Testis (tissue), 3 donors: ENCODE measurements around the gene CPNE1. TPM values are rescaled to one million over a fixed set of nuclear protein-coding genes. Genes with fewer than 3 reads are reported as not detected.

Experiments
- DNase-seq: peaks from one replicate; pipeline ENCODE4 v3.0.0-alpha.2; 2019
- H3K27ac ChIP-seq, 2 donors: fragments of 200-600 bp; sonication (generic); one replicate each; pipeline ENCODE4 v1.5.1; 2019
- H3K27me3 ChIP-seq: fragments of 200-600 bp; sonication (generic); one replicate; pipeline ENCODE4 v1.5.1; 2019
- H3K36me3 ChIP-seq: fragments of 200-600 bp; sonication (generic); one replicate; pipeline ENCODE4 v1.5.1; 2017; ENCODE audit warnings: low read depth; ENCODE audit errors: missing control alignments
- H3K4me1 ChIP-seq: fragments of 200-600 bp; sonication (generic); one replicate; pipeline ENCODE4 v1.5.1; 2019
- H3K4me3 ChIP-seq, 2 donors: fragments of 200-600 bp; sonication (generic); one replicate each; pipeline ENCODE4 v1.5.1; 2017 to 2019
- H3K9me3 ChIP-seq: fragments of 200-600 bp; sonication (generic); one replicate; pipeline ENCODE4 v1.5.1; 2017
- CTCF ChIP-seq, 3 experiments: fragments of 450-650 bp in 2 of 3; fragments of 200-600 bp in 1 of 3; sonication (generic) in 1 of 3; IDR thresholded peaks; one replicate each; pipeline ENCODE4 v1.5.1; 2016 to 2019; ENCODE audit warnings: antibody characterized with exemption in 3 of 3, mild to moderate bottlenecking in 2 of 3, moderate library complexity in 1 of 3
- POLR2A ChIP-seq: fragments of 450-650 bp; IDR thresholded peaks from one replicate; pipeline ENCODE4 v1.6.1; 2017; ENCODE audit warnings: antibody characterized with exemption, mild to moderate bottlenecking, moderate library complexity
- WGBS, 2 donors: methylation state at CpG; one replicate each; pipeline ENCODE4 v1.1.5; 2018; 5-methylcytosine and 5-hydroxymethylcytosine counted together
- intact Hi-C: fragments of 100-400 bp; cut with DNase I; formaldehyde crosslinking; loops from one replicate; pipeline ENCODE4 v1.15.1; 2023; ENCODE audit warnings: low total_unique reads
- polyA plus RNA-seq: library from polyadenylated mRNA; stranded (reverse); fragments of 350-450 nt; fragmentation: Illumina TruSeq; extraction: RNeasy Lipid Tissue Mini Kit (QIAGEN cat#74804); gene quantifications from one replicate; pipeline ENCODE4 v1.2.3, GENCODE V29; 2014; ENCODE audit warnings: low read depth, low replicate concordance; ENCODE audit not compliant: insufficient read depth
- total RNA-seq, 2 donors: library from RNA; depleted of rRNA; stranded (reverse); fragments of >200 nt; gene quantifications; one replicate each; pipeline ENCODE4 v1.2.3, GENCODE V29; 2016

The CPNE1 gene
- total and polyA plus RNA-seq, 3 donors from 2014 or later = 60.6 to 105 (median 103) TPM

GRCh38 chr20:35704514-35705261, 40.0 kb upstream of the CPNE1 start:
- intact Hi-C loops = no loop called here
- Histone ChIP-seq H3K4me1 (peaks cover 9% of the 10 kb centered on the region), H3K27me3 (no peaks in the 10 kb centered on the region), H3K4me3 (no peak overlapping the region), H3K9me3 (no peaks in the 10 kb centered on the region), H3K27ac (no peak overlapping the region), H3K36me3 (peaks cover 7% of the 10 kb centered on the region)
- TF ChIP-seq POLR2A = no peak
- no peak for TF ChIP-seq CTCF (IDR thresholded peaks at IDR 0.05)
- WGBS, 2 donors = 71 to 81% methylated on average over 5 of the region's 5 CpGs
- no peak for DNase-seq

GRCh38 chr20:35702824-35703695, 38.4 kb upstream of the CPNE1 start:
- TF ChIP-seq CTCF (IDR thresholded peaks at IDR 0.05) (no peak), POLR2A (no peak)
- Histone ChIP-seq H3K27ac (no peak overlapping the region), H3K4me1 (peaks cover 14% of the 10 kb centered on the region), H3K9me3 (no peaks in the 10 kb centered on the region), H3K4me3 (no peak overlapping the region), H3K27me3 (no peaks in the 10 kb centered on the region), H3K36me3 (peaks cover 7% of the 10 kb centered on the region)
- WGBS, 2 donors = 53 to 57% methylated on average over 4 of the region's 4 CpGs
- intact Hi-C loops = no loop called here
- DNase-seq = no peak

- DNase-seq = no peak
- Histone ChIP-seq H3K4me3 (no peak overlapping the region), H3K36me3 (peaks cover 7% of the 10 kb centered on the region), H3K27me3 (no peaks in the 10 kb centered on the region), H3K27ac (no peak overlapping the region), H3K4me1 (peaks cover 19% of the 10 kb centered on the region), H3K9me3 (no peaks in the 10 kb centered on the region)
- no peak for TF ChIP-seq CTCF (IDR thresholded peaks at IDR 0.05)
- TF ChIP-seq POLR2A = no peak
- intact Hi-C loops = no loop called here
- WGBS, 2 donors = 71 to 72% methylated on average over 12 of the region's 12 CpGs
Observed at GRCh38 chr20:35702051-35702823, 37.5 kb upstream of the CPNE1 start.

- Histone ChIP-seq H3K9me3 (no peaks in the 10 kb centered on the region), H3K27me3 (no peaks in the 10 kb centered on the region), H3K4me3 (no peak overlapping the region), H3K4me1 (peaks cover 19% of the 10 kb centered on the region), H3K27ac (peak overlapping the region in 1 of 2 donors; percentile 91), H3K36me3 (no peaks in the 10 kb centered on the region)
- intact Hi-C loops = no loop called here
- TF ChIP-seq CTCF (IDR thresholded peaks at IDR 0.05) = no peak
- no peak for TF ChIP-seq POLR2A
- peak; percentile 11 for DNase-seq
- WGBS, 2 donors = 66 to 76% methylated on average over 7 of the region's 7 CpGs
Observed at GRCh38 chr20:35700625-35701148, 36.0 kb upstream of the CPNE1 start.
